MM.1S (cell line): Measurements from ENCODE around the gene BHLHA9.

Experiments used
- DNase-seq: peaks from one replicate; pipeline ENCODE4 v3.0.0-alpha.2; 2015
- H2AFZ ChIP-seq: fragments of 300-600 bp; sonication (generic); 2 replicates; pipeline ENCODE4 v1.6.0; 2016; ENCODE audit warnings: antibody characterized with exemption, low read length
- H3F3A ChIP-seq: fragments of 300-600 bp; sonication (generic); 2 replicates; pipeline ENCODE4 v1.6.1; 2016; ENCODE audit warnings: mild to moderate bottlenecking, antibody characterized with exemption, low read length, moderate library complexity, mixed read lengths; ENCODE audit not compliant: insufficient read depth
- H3K27ac ChIP-seq: fragments of 300-600 bp; sonication (generic); 2 replicates; pipeline ENCODE4 v1.5.1; 2016; ENCODE audit warnings: mild to moderate bottlenecking, low read length
- H3K27me3 ChIP-seq: fragments of 300-600 bp; sonication (generic); replicated peaks from 2 replicates; pipeline ENCODE4 v1.6.0; 2016; ENCODE audit warnings: low read length; ENCODE audit not compliant: insufficient read depth
- H3K36me3 ChIP-seq: fragments of 300-600 bp; sonication (generic); replicated peaks from 2 replicates; pipeline ENCODE4 v1.6.1; 2016; ENCODE audit warnings: mild to moderate bottlenecking, low read length, mixed read lengths; ENCODE audit not compliant: insufficient read depth
- H3K4me1 ChIP-seq: fragments of 300-600 bp; sonication (generic); 2 replicates; pipeline ENCODE4 v1.6.1; 2016; ENCODE audit warnings: low read length, mixed read lengths
- H3K4me2 ChIP-seq: fragments of 300-600 bp; sonication (generic); 2 replicates; pipeline ENCODE4 v1.6.0; 2016; ENCODE audit warnings: low read depth, low read length
- H3K4me3 ChIP-seq: fragments of 300-600 bp; sonication (generic); 2 replicates; pipeline ENCODE4 v1.5.1; 2016; ENCODE audit warnings: low read length, mixed read lengths
- H3K79me2 ChIP-seq: fragments of 300-600 bp; sonication (generic); 2 replicates; pipeline ENCODE4 v1.6.1; 2016; ENCODE audit warnings: mixed run types, low read length, mixed read lengths
- H3K9ac ChIP-seq: fragments of 300-600 bp; sonication (generic); 2 replicates; pipeline ENCODE4 v1.6.1; 2016; ENCODE audit warnings: low read length, mixed read lengths
- H3K9me2 ChIP-seq: fragments of 300-600 bp; sonication (generic); replicated peaks from 2 replicates; pipeline ENCODE4 v1.6.1; 2016; ENCODE audit warnings: mild to moderate bottlenecking, low read length, mixed read lengths; ENCODE audit not compliant: insufficient read depth
- H3K9me3 ChIP-seq: fragments of 300-600 bp; sonication (generic); replicated peaks from 2 replicates; pipeline ENCODE4 v1.6.1; 2016; ENCODE audit warnings: mild to moderate bottlenecking, low read length, mixed read lengths; ENCODE audit not compliant: insufficient read depth
- H4K20me1 ChIP-seq: fragments of 300-600 bp; sonication (generic); 2 replicates; pipeline ENCODE4 v1.6.1; 2016; ENCODE audit warnings: mild to moderate bottlenecking, low read length, moderate library complexity, mixed read lengths; ENCODE audit not compliant: insufficient read depth
- EZH2 ChIP-seq: fragments of 300-600 bp; sonication (generic); optimal IDR thresholded peaks from 2 replicates; pipeline ENCODE3; 2017; ENCODE audit warnings: low read depth, mild to moderate bottlenecking, antibody characterized with exemption, low read length, mixed read lengths
- EZH2phosphoT487 ChIP-seq: fragments of 300-600 bp; sonication (generic); IDR thresholded peaks from 2 replicates; pipeline ENCODE4 v1.6.1; 2018; ENCODE audit warnings: antibody characterized with exemption, low read length
- TF ChIP-seq, protein P1 (sequence below): fragments of 300-600 bp; sonication (generic); IDR thresholded peaks from 2 replicates; pipeline ENCODE4 v1.5.1; 2016; ENCODE audit warnings: antibody characterized with exemption, low read length, mixed read lengths

The BHLHA9 gene

DNA sequence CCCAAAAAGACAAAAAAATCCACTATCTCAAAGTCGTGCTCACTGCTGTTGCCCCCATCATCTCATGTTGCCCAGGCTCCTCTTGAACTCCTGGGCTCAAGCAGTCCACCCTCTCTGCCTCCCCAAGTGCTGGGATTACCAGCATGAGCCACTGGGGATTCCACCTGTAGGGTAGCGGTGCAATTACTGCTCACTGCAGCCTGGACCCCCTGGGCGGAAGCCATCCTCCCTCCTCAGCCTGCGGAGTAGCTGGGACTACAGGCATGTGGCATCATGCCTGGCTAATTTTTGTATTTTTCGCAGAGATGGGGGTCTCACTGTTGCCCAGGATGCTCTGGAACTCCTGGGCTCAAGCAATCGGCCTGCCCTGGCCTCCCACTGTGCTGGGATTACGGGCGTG lies 37.9 kb upstream of the BHLHA9 start:
- Histone ChIP-seq H3F3A (no peaks in the 10 kb centered on the region), H3K27me3 (peaks cover 83% of the 10 kb centered on the region), H3K9me3 (no peaks in the 10 kb centered on the region), H3K4me2 (no peak overlapping the region), H3K27ac (no peak overlapping the region), H3K9me2 (no peaks in the 10 kb centered on the region), H2AFZ (no peak overlapping the region), H4K20me1 (no peaks in the 10 kb centered on the region), H3K4me3 (no peak overlapping the region), H3K36me3 (no peaks in the 10 kb centered on the region), H3K9ac (no peak overlapping the region), H3K4me1 (no peaks in the 10 kb centered on the region), H3K79me2 (no peaks in the 10 kb centered on the region)
- TF ChIP-seq EZH2, result no peak
- no peak for TF ChIP-seq EZH2phosphoT487
- TF ChIP-seq, protein P1, sequence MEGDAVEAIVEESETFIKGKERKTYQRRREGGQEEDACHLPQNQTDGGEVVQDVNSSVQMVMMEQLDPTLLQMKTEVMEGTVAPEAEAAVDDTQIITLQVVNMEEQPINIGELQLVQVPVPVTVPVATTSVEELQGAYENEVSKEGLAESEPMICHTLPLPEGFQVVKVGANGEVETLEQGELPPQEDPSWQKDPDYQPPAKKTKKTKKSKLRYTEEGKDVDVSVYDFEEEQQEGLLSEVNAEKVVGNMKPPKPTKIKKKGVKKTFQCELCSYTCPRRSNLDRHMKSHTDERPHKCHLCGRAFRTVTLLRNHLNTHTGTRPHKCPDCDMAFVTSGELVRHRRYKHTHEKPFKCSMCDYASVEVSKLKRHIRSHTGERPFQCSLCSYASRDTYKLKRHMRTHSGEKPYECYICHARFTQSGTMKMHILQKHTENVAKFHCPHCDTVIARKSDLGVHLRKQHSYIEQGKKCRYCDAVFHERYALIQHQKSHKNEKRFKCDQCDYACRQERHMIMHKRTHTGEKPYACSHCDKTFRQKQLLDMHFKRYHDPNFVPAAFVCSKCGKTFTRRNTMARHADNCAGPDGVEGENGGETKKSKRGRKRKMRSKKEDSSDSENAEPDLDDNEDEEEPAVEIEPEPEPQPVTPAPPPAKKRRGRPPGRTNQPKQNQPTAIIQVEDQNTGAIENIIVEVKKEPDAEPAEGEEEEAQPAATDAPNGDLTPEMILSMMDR, result no peak
- DNase-seq, result no peak

DNA sequence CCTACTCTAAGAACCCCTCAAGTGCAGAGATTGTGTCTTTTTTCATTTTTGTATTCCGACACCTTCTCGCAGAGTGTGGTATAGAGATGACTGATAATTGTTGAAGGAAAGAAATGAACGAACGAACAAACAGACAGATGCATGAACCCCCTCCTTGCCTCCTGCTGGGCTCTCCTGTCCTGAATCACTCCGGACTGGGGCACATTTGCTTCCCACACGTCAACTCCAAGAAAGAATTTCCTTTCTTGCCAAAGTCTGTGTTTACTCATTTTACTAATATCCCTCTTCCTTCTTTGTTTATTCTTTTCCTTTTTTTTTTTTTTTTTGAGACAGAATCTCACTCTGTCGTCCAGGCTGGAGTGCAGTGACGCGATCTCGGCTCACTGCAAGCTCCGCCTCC lies 37.5 kb upstream of the BHLHA9 start:
- no peak overlapping the region for H3K27ac ChIP-seq
- no peaks in the 10 kb centered on the region for H3K9me2 ChIP-seq
- peaks cover 83% of the 10 kb centered on the region for H3K27me3 ChIP-seq
- H3K4me3 ChIP-seq, result no peak overlapping the region
- TF ChIP-seq, protein P1, result no peak
- no peak for TF ChIP-seq EZH2
- no peak for TF ChIP-seq EZH2phosphoT487
- no peak overlapping the region for H2AFZ ChIP-seq
- H3K9ac ChIP-seq, result no peak overlapping the region
- H3K4me2 ChIP-seq, result no peak overlapping the region
- H3K79me2 ChIP-seq, result no peaks in the 10 kb centered on the region
- no peaks in the 10 kb centered on the region for H3F3A ChIP-seq
- no peaks in the 10 kb centered on the region for H3K9me3 ChIP-seq
- no peaks in the 10 kb centered on the region for H3K4me1 ChIP-seq
- DNase-seq, result no peak
- H3K36me3 ChIP-seq, result no peaks in the 10 kb centered on the region
- no peaks in the 10 kb centered on the region for H4K20me1 ChIP-seq

DNA sequence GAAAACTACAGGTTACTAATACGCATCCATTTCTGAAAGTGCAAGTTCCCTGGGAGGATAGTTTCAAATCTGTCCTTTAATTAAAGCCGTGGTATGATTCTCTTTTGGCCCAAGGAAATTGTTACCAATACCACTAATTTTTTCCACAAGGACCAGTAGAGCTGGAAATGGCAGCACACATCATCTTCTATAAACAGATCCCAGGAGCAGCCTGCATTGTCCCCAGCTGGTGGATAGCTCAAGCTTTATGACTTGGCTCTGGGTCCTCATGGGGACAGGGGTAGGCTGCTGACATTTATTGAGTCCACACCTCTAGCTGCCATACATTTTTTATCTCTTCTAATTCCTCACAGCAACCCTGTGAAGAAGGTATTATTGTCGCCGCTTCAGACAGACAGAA lies 35.8 kb upstream of the BHLHA9 start:
- Histone ChIP-seq H3K9me2 (no peaks in the 10 kb centered on the region), H4K20me1 (no peaks in the 10 kb centered on the region), H3K4me2 (no peak overlapping the region), H3K36me3 (no peaks in the 10 kb centered on the region), H3F3A (no peaks in the 10 kb centered on the region), H3K4me3 (no peak overlapping the region), H3K27ac (no peak overlapping the region), H3K9me3 (no peaks in the 10 kb centered on the region), H2AFZ (no peak overlapping the region), H3K4me1 (no peaks in the 10 kb centered on the region), H3K9ac (no peak overlapping the region), H3K79me2 (no peaks in the 10 kb centered on the region), H3K27me3 (peaks cover 90% of the 10 kb centered on the region)
- no peak for DNase-seq
- TF ChIP-seq, protein P1, result no peak
- no peak for TF ChIP-seq EZH2
- no peak for TF ChIP-seq EZH2phosphoT487
